ENCODE data around the gene OSBPL2. TPM values are rescaled to one million over a fixed set of nuclear protein-coding genes. Genes with fewer than 3 reads are reported as not detected.

The OSBPL2 gene
- total RNA-seq, 3 donors from 2014 or later (not counting 1 experiment from before 2014, with no cell fraction given): 77.9 to 112 (median 104) TPM

- Histone ChIP-seq H3K4me3 (ENCODE audit: low read length) (no peak overlapping the region), H3K36me3 (ENCODE audit: control insufficient read depth, insufficient read depth, low read length) (peaks cover 35% of the 10 kb centered on the region), H3K27ac (ENCODE audit: low read length) (no peak overlapping the region), H3K27me3 (ENCODE audit: control insufficient read depth, insufficient read depth, low read length) (no peaks in the 10 kb centered on the region), H3K4me1 (ENCODE audit: control insufficient read depth, insufficient read depth, low read length) (no peaks in the 10 kb centered on the region), H3K9me3 (ENCODE audit: control insufficient read depth, insufficient read depth, low read length) (no peaks in the 10 kb centered on the region)
- intact Hi-C loops (cut with micrococcal nuclease): no loop called here
- Mint-ChIP-seq H3K4me1 (no peaks in the 10 kb centered on the region), H3K4me3 (no peak overlapping the region), H3K27me3 (ENCODE audit: low read depth in 2 of 2) (no peaks in the 10 kb centered on the region), H3K27ac (no peak overlapping the region), H3K36me3 (no peaks in the 10 kb centered on the region), H3K9me3 (no peaks in the 10 kb centered on the region)
- WGBS (ENCODE audit: insufficient coverage): 83% methylated on average over 38 of the region's 38 CpGs
- ATAC-seq (no peak), DNase-seq (no peak)
- no peak for TF ChIP-seq CTCF (IDR thresholded peaks at IDR 0.05)
Measured at GRCh38 chr20:62201173-62202082, 36.9 kb upstream of the OSBPL2 start.

DNA sequence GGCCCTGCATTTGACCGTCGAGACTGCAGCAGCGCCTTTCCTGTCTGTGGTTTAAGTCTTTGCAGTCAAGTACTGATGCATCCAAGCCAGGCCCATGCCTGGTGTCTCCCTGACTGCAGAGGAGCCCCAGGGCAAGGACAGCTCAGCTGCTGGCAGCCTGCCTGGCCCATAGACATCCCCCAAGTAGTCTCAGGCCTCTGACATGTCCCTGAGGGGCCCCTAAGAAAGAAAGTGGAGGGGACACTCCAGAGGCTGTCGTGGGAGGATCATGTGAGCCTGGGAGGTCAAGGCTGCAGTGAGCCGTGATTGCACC lies 36.3 kb upstream of the OSBPL2 start:
- no peaks in the 10 kb centered on the region for H3K27me3 ChIP-seq (ENCODE audit: control insufficient read depth, insufficient read depth, low read length)
- no peaks in the 10 kb centered on the region for H3K4me1 ChIP-seq (ENCODE audit: control insufficient read depth, insufficient read depth, low read length)
- Mint-ChIP-seq H3K36me3 (no peaks in the 10 kb centered on the region), H3K27ac (no peak overlapping the region), H3K4me3 (no peak overlapping the region), H3K27me3 (ENCODE audit: low read depth in 2 of 2) (no peaks in the 10 kb centered on the region), H3K4me1 (no peaks in the 10 kb centered on the region), H3K9me3 (no peaks in the 10 kb centered on the region)
- DNase-seq: no peak
- TF ChIP-seq CTCF (IDR thresholded peaks at IDR 0.05): no peak
- H3K36me3 ChIP-seq (ENCODE audit: control insufficient read depth, insufficient read depth, low read length): peaks cover 34% of the 10 kb centered on the region
- 71% methylated on average over 5 of the region's 5 CpGs for WGBS (ENCODE audit: insufficient coverage)
- no peaks in the 10 kb centered on the region for H3K9me3 ChIP-seq (ENCODE audit: control insufficient read depth, insufficient read depth, low read length)
- no peak overlapping the region for H3K27ac ChIP-seq (ENCODE audit: low read length)
- intact Hi-C loops (cut with micrococcal nuclease): no loop called here
- H3K4me3 ChIP-seq (ENCODE audit: low read length): no peak overlapping the region
- no peak for ATAC-seq

DNA sequence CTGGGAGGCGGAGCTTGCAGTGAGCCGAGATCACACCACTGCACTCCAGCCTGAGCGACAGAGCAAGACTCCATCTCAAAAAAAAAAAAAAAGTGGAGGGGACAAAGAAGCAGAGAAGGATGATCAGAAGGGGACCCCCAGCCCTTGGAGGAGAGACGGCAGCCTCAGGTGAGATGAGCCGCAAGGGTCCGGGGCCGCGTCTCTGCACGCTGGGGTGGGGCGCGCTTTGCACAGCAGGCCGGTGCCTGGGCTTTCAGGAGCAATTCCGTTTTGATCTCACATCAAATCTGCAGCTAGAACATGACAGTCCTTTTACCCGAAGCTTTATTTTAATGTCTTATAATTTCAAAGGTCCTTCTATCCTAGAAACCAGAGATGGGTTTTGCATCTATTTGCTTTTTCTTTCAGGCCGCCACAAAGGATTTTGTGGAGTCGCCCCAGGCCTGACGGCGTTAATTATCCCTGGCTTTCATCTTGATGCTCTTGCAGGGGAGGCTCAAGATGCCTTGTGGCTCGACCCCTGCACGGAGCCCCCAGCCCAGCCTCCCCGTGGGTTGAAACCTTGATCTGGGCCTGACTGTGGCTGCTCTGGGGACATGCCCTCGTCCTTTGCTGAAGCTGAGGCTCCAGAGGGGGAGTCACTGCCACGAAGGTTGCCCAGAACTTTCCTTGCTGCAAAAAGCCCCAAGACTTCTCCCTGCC lies 35.5 kb upstream of the OSBPL2 start:
- Mint-ChIP-seq H3K9me3 (no peaks in the 10 kb centered on the region), H3K36me3 (no peaks in the 10 kb centered on the region), H3K4me3 (no peak overlapping the region), H3K27ac (no peak overlapping the region), H3K4me1 (no peaks in the 10 kb centered on the region), H3K27me3 (ENCODE audit: low read depth in 2 of 2) (no peaks in the 10 kb centered on the region)
- no peak for TF ChIP-seq CTCF (IDR thresholded peaks at IDR 0.05)
- H3K27ac ChIP-seq (ENCODE audit: low read length): no peak overlapping the region
- H3K4me1 ChIP-seq (ENCODE audit: control insufficient read depth, insufficient read depth, low read length): no peaks in the 10 kb centered on the region
- WGBS (ENCODE audit: insufficient coverage): 95% methylated on average over 23 of the region's 23 CpGs
- intact Hi-C loops (cut with micrococcal nuclease): no loop called here
- no peak overlapping the region for H3K4me3 ChIP-seq (ENCODE audit: low read length)
- peaks cover 31% of the 10 kb centered on the region for H3K36me3 ChIP-seq (ENCODE audit: control insufficient read depth, insufficient read depth, low read length)
- DNase-seq (no peak), ATAC-seq (no peak)
- H3K27me3 ChIP-seq (ENCODE audit: control insufficient read depth, insufficient read depth, low read length): no peaks in the 10 kb centered on the region
- H3K9me3 ChIP-seq (ENCODE audit: control insufficient read depth, insufficient read depth, low read length): no peaks in the 10 kb centered on the region
